PFSK-1 (cell line): ENCODE measurements around the gene ODAM.

Source experiments
- FOXP2 ChIP-seq: optimal IDR thresholded peaks from 2 replicates; pipeline ENCODE3; 2011; ENCODE audit warnings: borderline replicate concordance, control low read depth, inconsistent platforms; ENCODE audit not compliant: insufficient read depth; ENCODE audit errors: extremely low read length, extremely low read depth
- POLR2AphosphoS5 ChIP-seq: IDR thresholded peaks from 2 replicates; pipeline ENCODE4 v1.6.1; 2012; ENCODE audit warnings: low read depth, mild to moderate bottlenecking, control low read depth, low read length, moderate library complexity
- REST ChIP-seq, 2 experiments: IDR thresholded peaks; 2 replicates each; pipeline versions ENCODE4 v1.6.1 to v1.8.0; 2011 to 2012; ENCODE audit warnings: low read depth in 2 of 2, low read length in 2 of 2, control low read depth in 1 of 2, inconsistent platforms in 1 of 2, mild to moderate bottlenecking in 1 of 2, moderate library complexity in 1 of 2; ENCODE audit not compliant: insufficient read depth in 1 of 2
- SIN3A ChIP-seq: IDR thresholded peaks from 2 replicates; pipeline ENCODE4 v1.6.1; 2012; ENCODE audit warnings: mild to moderate bottlenecking, low read length, moderate library complexity, borderline replicate concordance; ENCODE audit not compliant: insufficient read depth
- TAF1 ChIP-seq: IDR thresholded peaks from 2 replicates; pipeline ENCODE4 v1.6.1; 2012; ENCODE audit warnings: low read length, control low read depth, borderline replicate concordance; ENCODE audit not compliant: insufficient read depth

- no peak for TF ChIP-seq POLR2AphosphoS5
- TF ChIP-seq REST (IDR thresholded peaks at IDR 0.05; ENCODE audit: insufficient read depth in 1 of 2, low read depth in 2 of 2, low read length in 2 of 2) = no peak
- TF ChIP-seq SIN3A = no peak
- no peak for TF ChIP-seq TAF1
- no peak for TF ChIP-seq FOXP2
Observed at GRCh38 chr4:70251250-70251944, 55.9 kb downstream of the ODAM start.
